ENCODE results near the gene NR1D2. TPM values are rescaled to one million over a fixed set of nuclear protein-coding genes. Genes with fewer than 3 reads are reported as not detected.

NR1D2 gene
- total and polyA plus RNA-seq, 11 donors, result 5.6 to 62.1 (median 27.4) TPM

DNA sequence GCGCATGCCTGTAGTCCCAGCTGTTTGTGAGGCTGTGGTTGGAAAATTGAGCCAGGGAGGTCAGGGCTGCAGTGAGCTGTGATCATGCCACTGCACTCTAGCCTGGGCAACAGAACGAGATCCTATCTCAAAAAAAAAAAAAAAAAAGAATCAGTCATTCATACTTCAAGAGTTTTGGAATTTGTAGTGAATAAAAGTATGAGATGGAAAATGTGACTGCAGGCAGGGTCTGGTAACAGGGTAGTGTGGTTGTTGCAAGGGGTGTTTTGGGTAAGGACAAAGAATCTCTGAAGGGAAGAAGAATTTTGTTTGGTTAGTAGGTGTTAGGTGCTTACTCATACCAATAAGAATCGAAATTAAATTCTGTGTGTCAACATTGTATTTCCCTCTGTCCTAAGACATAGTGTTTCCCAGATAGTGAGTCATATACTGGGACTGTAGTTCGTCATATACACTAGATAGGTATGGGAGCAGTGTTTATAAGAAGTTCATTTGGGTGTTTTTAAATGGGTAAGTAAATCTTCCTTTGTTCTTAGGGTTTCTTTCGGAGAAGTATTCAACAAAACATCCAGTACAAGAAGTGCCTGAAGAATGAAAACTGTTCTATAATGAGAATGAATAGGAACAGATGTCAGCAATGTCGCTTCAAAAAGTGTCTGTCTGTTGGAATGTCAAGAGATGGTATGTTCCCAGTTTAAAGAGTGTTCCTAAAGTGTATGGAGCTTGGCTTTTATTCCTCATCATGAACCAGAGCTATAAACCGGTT, 14.2 kb downstream of the NR1D2 start:
- intact Hi-C loops (cut with DNase I), result no loop called here
- TF ChIP-seq CTCF (IDR thresholded peaks at IDR 0.05) (no peak), POLR2A (IDR thresholded peaks at IDR 0.05) (no peak)
- Histone ChIP-seq H3K4me1 (peaks cover 0 to 37% (median 11%) of the 10 kb centered on the region in 12 donors), H3K4me3 (no peak overlapping the region), H3K9me3 (no peaks in the 10 kb centered on the region), H3K36me3 (peaks cover 0 to 96% (median 65%) of the 10 kb centered on the region in 9 donors), H3K27ac (peak overlapping the region in 1 of 12 donors; percentile 39), H3K27me3 (no peaks in the 10 kb centered on the region)
- ATAC-seq (peak in 1 of 4 donors; percentile 36), DNase-seq (no peak)
- 71 to 77% (median 72%) methylated on average over 7 of the region's 7 CpGs for WGBS, 4 donors

DNA sequence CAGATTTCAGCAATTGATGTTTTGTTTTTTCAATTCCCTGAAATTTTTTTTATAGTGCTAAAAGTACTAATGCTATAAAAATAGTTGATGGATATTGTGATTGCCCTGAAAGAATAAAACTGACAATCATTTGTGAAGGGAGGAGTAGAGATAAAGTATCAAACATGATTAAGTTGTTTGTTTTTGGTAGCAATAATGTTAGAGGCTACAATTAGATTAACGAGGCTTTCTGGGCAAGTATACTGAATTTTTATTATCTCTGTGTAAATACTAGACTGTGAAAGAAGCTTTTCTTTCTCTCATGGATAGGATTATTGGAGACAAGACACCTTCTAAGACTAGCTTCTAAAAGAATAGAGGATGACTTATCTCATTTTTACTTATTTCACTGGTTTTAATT, 15.6 kb downstream of the NR1D2 start:
- Histone ChIP-seq H3K27ac (peak overlapping the region in 1 of 12 donors; percentile 39), H3K36me3 (peaks cover 0 to 96% (median 69%) of the 10 kb centered on the region in 9 donors), H3K27me3 (no peaks in the 10 kb centered on the region), H3K4me1 (peaks cover 0 to 28% (median 4%) of the 10 kb centered on the region in 12 donors), H3K9me3 (no peaks in the 10 kb centered on the region), H3K4me3 (no peak overlapping the region)
- 66 to 75% (median 71%) methylated on average over 1 of the region's 1 CpG for WGBS, 4 donors
- ATAC-seq (no peak), DNase-seq (no peak)
- intact Hi-C loops (cut with DNase I), result no loop called here
- no peak for TF ChIP-seq POLR2A (IDR thresholded peaks at IDR 0.05)
- no peak for TF ChIP-seq CTCF (IDR thresholded peaks at IDR 0.05)

GRCh38 chr3:23961066-23961465, 16.0 kb downstream of the NR1D2 start:
- no peak for DNase-seq
- H3K36me3 ChIP-seq, result peaks cover 0 to 96% (median 69%) of the 10 kb centered on the region in 9 donors
- H3K9me3 ChIP-seq, result no peaks in the 10 kb centered on the region
- intact Hi-C loops (cut with DNase I), result no loop called here
- H3K4me3 ChIP-seq, result no peak overlapping the region
- WGBS, 4 donors, result 95 to 100% (median 98%) methylated on average over 1 of the region's 1 CpG
- no peak overlapping the region for H3K27ac ChIP-seq
- TF ChIP-seq CTCF (IDR thresholded peaks at IDR 0.05) (no peak), POLR2A (IDR thresholded peaks at IDR 0.05) (no peak)
- ATAC-seq, result no peak
- peaks cover 0 to 28% (median 4%) of the 10 kb centered on the region in 12 donors for H3K4me1 ChIP-seq
- no peaks in the 10 kb centered on the region for H3K27me3 ChIP-seq

GRCh38 chr3:23961913-23962312, 16.8 kb downstream of the NR1D2 start:
- WGBS, 4 donors, result 93 to 97% (median 95%) methylated on average over 5 of the region's 5 CpGs
- TF ChIP-seq POLR2A (IDR thresholded peaks at IDR 0.05) (no peak), CTCF (IDR thresholded peaks at IDR 0.05) (no peak)
- H3K27me3 ChIP-seq, result no peaks in the 10 kb centered on the region
- no peak for DNase-seq
- H3K9me3 ChIP-seq, result no peaks in the 10 kb centered on the region
- no peak overlapping the region for H3K4me3 ChIP-seq
- peaks cover 0 to 96% (median 78%) of the 10 kb centered on the region in 9 donors for H3K36me3 ChIP-seq
- no peak overlapping the region for H3K27ac ChIP-seq
- H3K4me1 ChIP-seq, result peaks cover 0 to 36% (median 7%) of the 10 kb centered on the region in 12 donors
- no peak for ATAC-seq
- intact Hi-C loops (cut with DNase I), result no loop called here
